Esophagus muscularis mucosa (tissue), 4 donors: ENCODE results near the gene MYO1E. TPM values are rescaled to one million over a fixed set of nuclear protein-coding genes. Genes with fewer than 3 reads are reported as not detected.

Source experiments
- DNase-seq: peaks from one replicate; pipeline ENCODE4 v3.0.0-alpha.2; 2017; ENCODE audit errors: extremely low spot score
- H3K27ac ChIP-seq, 4 donors: fragments of 200-600 bp; sonication (generic); replicated peaks in 1 of 4; 1 replicate in 3 of 4; 2 replicates in 1 of 4; pipeline ENCODE4 v1.5.1; 2016 to 2019; ENCODE audit warnings: mild to moderate bottlenecking in 1 of 4
- H3K27me3 ChIP-seq, 4 donors: fragments of 200-600 bp; sonication (generic); one replicate each; pipeline versions ENCODE4 v1.5.1 to v1.6.0; 2016 to 2019
- H3K36me3 ChIP-seq, 4 donors: fragments of 200-600 bp; sonication (generic); one replicate each; pipeline ENCODE4 v1.5.1; 2016 to 2019
- H3K4me1 ChIP-seq, 4 donors: fragments of 200-600 bp; sonication (generic); one replicate each; pipeline ENCODE4 v1.5.1; 2016 to 2019
- H3K4me3 ChIP-seq, 4 donors: fragments of 200-600 bp; sonication (generic); 1 replicate in 2 of 4; 2 replicates in 2 of 4; pipeline ENCODE4 v1.5.1; 2016 to 2019; ENCODE audit warnings: mild to moderate bottlenecking in 4 of 4, moderate library complexity in 1 of 4
- H3K9me3 ChIP-seq, 4 donors: fragments of 200-600 bp; sonication (generic); 1 replicate in 3 of 4; 2 replicates in 1 of 4; pipeline ENCODE4 v1.5.1; 2016 to 2019
- CTCF ChIP-seq, 3 experiments: fragments of 200-600 bp in 2 of 3; fragments of 450-650 bp in 1 of 3; sonication (generic) in 2 of 3; IDR thresholded peaks; one replicate each; pipeline ENCODE4 v1.5.1; 2017 to 2019; ENCODE audit warnings: antibody characterized with exemption in 3 of 3, mild to moderate bottlenecking in 2 of 3, moderate library complexity in 1 of 3
- EP300 ChIP-seq: sonication (generic); formaldehyde crosslinking; IDR thresholded peaks from one replicate; pipeline ENCODE4 v1.6.1; 2017; ENCODE audit warnings: antibody characterized with exemption
- POLR2A ChIP-seq: fragments of 450-650 bp; IDR thresholded peaks from one replicate; pipeline ENCODE4 v1.6.1; 2017; ENCODE audit warnings: antibody characterized with exemption, moderate library complexity, mild to moderate bottlenecking, low read depth
- POLR2AphosphoS5 ChIP-seq, 2 donors: sonication (generic); formaldehyde crosslinking; IDR thresholded peaks; one replicate each; pipeline ENCODE4 v1.6.1; 2017; ENCODE audit warnings: antibody characterized with exemption in 2 of 2
- WGBS: methylation state at CpG from one replicate; pipeline ENCODE4 v1.1.5; 2018; 5-methylcytosine and 5-hydroxymethylcytosine counted together
- intact Hi-C: fragments of 100-400 bp; cut with DNase I; formaldehyde crosslinking; loops from one replicate; pipeline ENCODE4 v1.15.1; 2023
- total RNA-seq, 4 donors: library from RNA; depleted of rRNA; stranded (reverse); fragments of >200 nt; gene quantifications; one replicate each; pipeline versions ENCODE4 v1.1.0 to v1.2.1, GENCODE V29; 2016

MYO1E gene
- total RNA-seq, 4 donors from 2014 or later = 32.7 to 39.9 (median 37.6) TPM

DNA sequence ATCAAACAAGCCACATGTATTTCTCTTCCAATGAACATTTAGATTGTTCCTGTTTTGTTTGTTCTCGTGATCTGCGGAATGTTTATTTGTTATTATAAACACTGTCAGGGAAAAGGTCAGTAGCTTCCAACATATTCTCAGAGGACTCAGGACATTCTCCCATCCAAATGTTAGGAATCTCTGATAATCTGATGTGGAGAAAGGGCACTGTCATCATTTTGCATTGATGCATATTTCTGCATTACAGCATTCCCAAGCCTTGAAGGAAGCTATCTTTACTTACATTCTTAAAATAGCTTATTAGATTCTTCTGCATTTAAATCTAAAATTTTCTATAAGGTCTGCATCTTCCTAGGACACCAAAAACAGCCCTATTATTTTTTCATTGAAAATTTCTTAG is 10.3 kb downstream of the MYO1E start:
- TF ChIP-seq POLR2A = no peak
- no peak for TF ChIP-seq EP300
- no peak for TF ChIP-seq POLR2AphosphoS5 (IDR thresholded peaks at IDR 0.05)
- no peak for TF ChIP-seq CTCF (IDR thresholded peaks at IDR 0.05)
- Histone ChIP-seq H3K9me3 (no peaks in the 10 kb centered on the region), H3K27ac (no peak overlapping the region), H3K36me3 (peaks cover 0 to 6% (median 0%) of the 10 kb centered on the region in 4 donors), H3K4me3 (no peak overlapping the region), H3K27me3 (no peaks in the 10 kb centered on the region), H3K4me1 (peaks cover 0 to 5% (median 2%) of the 10 kb centered on the region in 4 donors)
- 87% methylated on average over 2 of the region's 2 CpGs for WGBS
- DNase-seq = no peak
- intact Hi-C loops = loop anchor here (10.0 kb wide), 1 partner anchor 378 kb away; the partner anchor contains the start of gene RNF111

- TF ChIP-seq CTCF (IDR thresholded peaks at IDR 0.05) (no peak), EP300 (no peak), POLR2A (no peak), POLR2AphosphoS5 (IDR thresholded peaks at IDR 0.05) (no peak)
- Histone ChIP-seq H3K9me3 (no peaks in the 10 kb centered on the region), H3K27me3 (no peaks in the 10 kb centered on the region), H3K27ac (no peak overlapping the region), H3K36me3 (peaks cover 0 to 6% (median 0%) of the 10 kb centered on the region in 4 donors), H3K4me3 (no peak overlapping the region), H3K4me1 (no peaks in the 10 kb centered on the region)
- intact Hi-C loops = loop anchor here (10.0 kb wide), 1 partner anchor 376 kb away; the partner anchor contains the start of gene RNF111
- WGBS = 96% methylated on average over 2 of the region's 2 CpGs
- DNase-seq = no peak
Observed at GRCh38 chr15:59360896-59361295, 11.8 kb downstream of the MYO1E start.

- Histone ChIP-seq H3K27me3 (no peaks in the 10 kb centered on the region), H3K4me1 (peaks cover 0 to 2% (median under 1%) of the 10 kb centered on the region in 4 donors), H3K9me3 (no peaks in the 10 kb centered on the region), H3K4me3 (no peak overlapping the region), H3K27ac (no peak overlapping the region), H3K36me3 (peaks cover 0 to 6% (median 0%) of the 10 kb centered on the region in 4 donors)
- DNase-seq = no peak
- 97% methylated on average over 2 of the region's 2 CpGs for WGBS
- TF ChIP-seq CTCF (IDR thresholded peaks at IDR 0.05) (peak in 1 of 3 experiments; percentile 22), EP300 (no peak), POLR2A (no peak)
- intact Hi-C loops = loop anchor here (10.0 kb wide), 1 partner anchor 376 kb away; the partner anchor contains the start of gene RNF111
Observed at GRCh38 chr15:59360305-59360704, 12.4 kb downstream of the MYO1E start.

DNA sequence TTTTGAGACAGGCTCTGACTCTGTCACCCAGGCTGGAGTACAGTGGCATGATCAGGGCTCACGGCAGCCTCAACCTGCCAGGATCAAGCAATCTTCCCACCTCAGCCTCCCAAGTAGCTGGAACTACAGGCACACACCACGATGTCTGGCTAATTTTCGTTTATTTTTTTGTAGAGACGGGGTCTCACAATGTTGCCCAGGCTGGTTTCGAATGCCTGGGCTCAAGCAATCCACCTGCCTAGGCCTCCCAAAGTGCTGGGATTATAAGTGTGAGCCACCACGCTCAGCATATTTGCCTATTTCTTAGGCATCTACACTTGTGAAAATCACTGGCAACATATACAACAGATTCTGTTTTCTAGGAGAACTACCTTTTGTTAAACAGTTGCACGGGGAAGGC is 16.9 kb downstream of the MYO1E start:
- Histone ChIP-seq H3K4me1 (peaks cover 3 to 32% (median 26%) of the 10 kb centered on the region in 4 donors), H3K9me3 (no peaks in the 10 kb centered on the region), H3K36me3 (peaks cover 0 to 6% (median 0%) of the 10 kb centered on the region in 4 donors), H3K27ac (no peak overlapping the region), H3K4me3 (no peak overlapping the region), H3K27me3 (no peaks in the 10 kb centered on the region)
- WGBS = 92% methylated on average over 7 of the region's 7 CpGs
- DNase-seq = no peak
- intact Hi-C loops = no loop called here
- no peak for TF ChIP-seq CTCF (IDR thresholded peaks at IDR 0.05)

DNA sequence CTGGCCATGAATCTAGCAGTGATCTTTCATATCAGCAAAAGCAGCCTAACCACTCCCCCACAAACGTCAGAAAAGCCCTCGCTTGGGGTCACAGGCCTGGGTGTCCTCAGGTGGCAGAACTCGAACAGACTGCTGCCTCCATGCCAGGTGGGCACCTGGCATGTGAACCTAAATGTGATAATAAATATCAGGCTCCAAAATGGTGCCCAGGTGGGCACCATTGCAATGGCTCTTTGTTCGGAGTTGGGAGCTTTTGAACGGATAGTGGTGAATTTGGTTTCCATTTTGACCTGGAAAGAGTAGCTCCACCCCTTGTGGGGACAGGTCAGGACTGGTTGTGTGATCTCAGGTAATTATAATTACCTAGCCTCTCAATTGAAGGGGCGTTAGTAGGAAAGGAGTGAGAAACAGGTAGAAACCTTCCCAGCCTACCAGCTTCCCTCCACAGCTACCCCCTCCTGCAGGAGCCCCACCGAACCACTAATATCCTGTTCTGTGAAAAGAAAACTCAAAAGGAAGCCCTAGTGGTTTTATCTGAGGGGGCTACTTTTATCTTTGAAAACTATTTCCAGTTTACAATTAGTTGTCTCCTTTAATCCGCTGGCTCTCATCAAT is 18.1 kb downstream of the MYO1E start:
- Histone ChIP-seq H3K36me3 (peaks cover 0 to 6% (median 0%) of the 10 kb centered on the region in 4 donors), H3K9me3 (no peaks in the 10 kb centered on the region), H3K27ac (peak overlapping the region in 1 of 4 donors; percentile 10), H3K27me3 (no peaks in the 10 kb centered on the region), H3K4me3 (no peak overlapping the region), H3K4me1 (peaks cover 15 to 44% (median 35%) of the 10 kb centered on the region in 4 donors)
- TF ChIP-seq EP300 (no peak), POLR2AphosphoS5 (IDR thresholded peaks at IDR 0.05) (no peak), POLR2A (no peak), CTCF (IDR thresholded peaks at IDR 0.05) (no peak)
- DNase-seq = no peak
- intact Hi-C loops = no loop called here
- 69% methylated on average over 7 of the region's 8 CpGs for WGBS
